Measurements from ENCODE around the gene STK17A.

Gene STK17A

GRCh38 chr7:43637114-43637806 lies 54.4 kb downstream of the STK17A start:
- DNase-seq = no peak

GRCh38 chr7:43639858-43640491 lies 57.1 kb downstream of the STK17A start:
- no peak for DNase-seq

- no peak for DNase-seq
These were observed 57.8 kb downstream of the STK17A start for GRCh38 chr7:43640679-43641078.

GRCh38 chr7:43642897-43643630 lies 60.2 kb downstream of the STK17A start:
- DNase-seq = no peak

GRCh38 chr7:43643846-43644245 lies 60.9 kb downstream of the STK17A start:
- no peak for DNase-seq

- DNase-seq = no peak
These were observed 62.9 kb downstream of the STK17A start for GRCh38 chr7:43645699-43646226.

- no peak for DNase-seq
These were observed 63.9 kb downstream of the STK17A start for GRCh38 chr7:43646603-43647338.

GRCh38 chr7:43647339-43647672 lies 64.4 kb downstream of the STK17A start:
- no peak for DNase-seq

- peak in 1 of 2 donors; percentile 15 for DNase-seq
These were observed 65.0 kb downstream of the STK17A start for GRCh38 chr7:43647673-43648472.

- peak; percentile 50 to 56 for DNase-seq
These were observed 65.8 kb downstream of the STK17A start for GRCh38 chr7:43648473-43649406.

- DNase-seq = peak; percentile 46 to 52
These were observed 66.9 kb downstream of the STK17A start for GRCh38 chr7:43649755-43650274.

GRCh38 chr7:43650457-43651052 lies 67.6 kb downstream of the STK17A start:
- DNase-seq = no peak

- DNase-seq = no peak
These were observed 69.5 kb downstream of the STK17A start for GRCh38 chr7:43652364-43652763.

- DNase-seq = no peak
These were observed 70.6 kb downstream of the STK17A start for GRCh38 chr7:43653466-43653865.

GRCh38 chr7:43653891-43654504 lies 71.1 kb downstream of the STK17A start:
- DNase-seq = no peak

GRCh38 chr7:43655584-43655983 lies 72.7 kb downstream of the STK17A start:
- DNase-seq = no peak

GRCh38 chr7:43656997-43657396 lies 74.1 kb downstream of the STK17A start:
- DNase-seq = no peak

GRCh38 chr7:43658718-43659548 lies 76.0 kb downstream of the STK17A start:
- no peak for DNase-seq

- DNase-seq = no peak
These were observed 76.6 kb downstream of the STK17A start for GRCh38 chr7:43659549-43659896.

All from activated CD4-positive, alpha-beta T cell treated with anti-CD3 and anti-CD28 coated beads for 4 hours (primary cell).